HepG2 (cell line): ENCODE measurements around the gene S100A16. TPM values are rescaled to one million over a fixed set of nuclear protein-coding genes. Genes with fewer than 3 reads are reported as not detected.

Experiments used
- ATAC-seq: fragments of 200-7000 bp; cut with Tn5 transposase; 3 replicates; pipeline ENCODE4 v1.9.1; 2020; ENCODE audit warnings: mild to moderate bottlenecking, moderate library complexity
- BruUV-seq: library from RNA; stranded (reverse); fragments of 400-500 nt; replicated peaks from 2 replicates; lab custom pipeline; 2021; lab: Mats Ljungman, UMichigan
- CTCF ChIA-PET: fragments of 300-600 bp; formaldehyde crosslinking; extraction: SDS; loops from one replicate; lab custom pipeline; 2021; ENCODE audit warnings: low total read pairs, inconsistent platforms, low intra/inter-chr PET ratio; lab: Yijun Ruan, JAX
- POLR2A ChIA-PET: fragments of 350-600 bp; sonication (Branson Sonifier 250); formaldehyde crosslinking; loops from one replicate; lab custom pipeline; 2020; ENCODE audit warnings: antibody characterized with exemption, inconsistent platforms; lab: Yijun Ruan, JAX
- DNase-seq: peaks from one replicate; pipeline ENCODE4 v3.0.0-alpha.2; 2015; ENCODE audit warnings: low spot score
- FAIRE-seq: peaks from 3 replicates; lab custom pipeline; 2011; peaks lifted over from hg19 to GRCh38; lab: Jason Lieb, UNC
- H2AFZ ChIP-seq: one replicate; pipeline ENCODE4 v1.6.1; 2011; ENCODE audit warnings: low read length, inconsistent platforms
- H3K27ac ChIP-seq: fragments of 300-600 bp; 3 replicates; pipeline ENCODE4 v1.8.0; 2011; ENCODE audit warnings: mixed run types, mild to moderate bottlenecking, mixed read lengths, low read length, inconsistent platforms; ENCODE audit not compliant: insufficient read depth; ENCODE audit errors: extremely low read length
- H3K27me3 ChIP-seq, 2 experiments: fragments of 200-600 bp in 1 of 2; 2 replicates in 1 of 2; 3 replicates in 1 of 2; pipeline versions ENCODE4 v1.6.0 to v1.8.0; 2011; ENCODE audit warnings: low read length in 2 of 2, mild to moderate bottlenecking in 2 of 2, moderate library complexity in 2 of 2, inconsistent platforms in 1 of 2; ENCODE audit not compliant: insufficient read depth in 2 of 2, control insufficient read depth in 1 of 2
- H3K36me3 ChIP-seq, 2 experiments: fragments of 200-600 bp in 1 of 2; replicated peaks in 1 of 2; 2 replicates in 1 of 2; 3 replicates in 1 of 2; pipeline versions ENCODE4 v1.5.1 to v1.8.0; 2011; ENCODE audit warnings: low read length in 2 of 2, inconsistent platforms in 1 of 2; ENCODE audit not compliant: insufficient read depth in 2 of 2, control insufficient read depth in 1 of 2
- H3K4me1 ChIP-seq: 2 replicates; pipeline ENCODE4 v1.5.1; 2012; ENCODE audit warnings: low read length, inconsistent platforms; ENCODE audit not compliant: insufficient read depth
- H3K4me2 ChIP-seq: 2 replicates; pipeline ENCODE4 v1.6.0; 2011; ENCODE audit warnings: low read depth, low read length, inconsistent platforms
- H3K4me3 ChIP-seq, 3 experiments: fragments of 200-600 bp in 1 of 3; sonication (generic), shearing (Covaris generic) in 1 of 3; replicated peaks in 1 of 3; 2 replicates each; pipeline ENCODE4 v1.5.1; 2011 to 2016; ENCODE audit warnings: low read length in 3 of 3, inconsistent platforms in 2 of 3, low read depth in 2 of 3, mild to moderate bottlenecking in 2 of 3, control low read depth in 1 of 3, mixed read lengths in 1 of 3; ENCODE audit not compliant: insufficient read depth in 1 of 3
- H3K79me2 ChIP-seq: one replicate; pipeline ENCODE4 v1.6.1; 2011; ENCODE audit warnings: low read length, inconsistent platforms; ENCODE audit not compliant: insufficient read depth
- H3K9ac ChIP-seq: 2 replicates; pipeline ENCODE4 v1.6.0; 2011; ENCODE audit warnings: mild to moderate bottlenecking, low read depth, low read length, inconsistent platforms; ENCODE audit not compliant: insufficient read depth
- H3K9me3 ChIP-seq: 2 replicates; pipeline ENCODE4 v1.5.1; 2012; ENCODE audit warnings: mild to moderate bottlenecking, low read length
- H4K20me1 ChIP-seq: 2 replicates; pipeline ENCODE4 v1.6.0; 2011; ENCODE audit warnings: inconsistent platforms, mild to moderate bottlenecking, low read length, moderate library complexity; ENCODE audit not compliant: insufficient read depth
- JARID2 ChIP-seq: sonication (generic); formaldehyde crosslinking; IDR thresholded peaks from 2 replicates; pipeline ENCODE4 v1.8.1; 2023; ENCODE audit warnings: missing genetic modification reagents, inconsistent platforms; ENCODE audit not compliant: insufficient replicate concordance
- JUN ChIP-seq: sonication (generic); formaldehyde crosslinking; IDR thresholded peaks from 2 replicates; pipeline ENCODE4 v1.4.0; 2020; ENCODE audit warnings: mild to moderate bottlenecking, missing genetic modification reagents
- MIER3 ChIP-seq: IDR thresholded peaks from 2 replicates; pipeline ENCODE4 v1.6.1; 2016; ENCODE audit warnings: missing compliant biosample characterization, borderline replicate concordance
- PLRG1 ChIP-seq: fragments of 450-650 bp; conservative IDR thresholded peaks from 2 replicates; pipeline ENCODE4 v1.6.1; 2016
- POLR2AphosphoS5 ChIP-seq: IDR thresholded peaks from 2 replicates; pipeline ENCODE4 v1.6.1; 2012; ENCODE audit warnings: low read depth, low read length
- RBM22 ChIP-seq: fragments of 200-400 bp; formaldehyde crosslinking; optimal IDR thresholded peaks from 2 replicates; pipeline ENCODE3; 2017; ENCODE audit warnings: mild to moderate bottlenecking, low read length, moderate library complexity
- ZFP41 ChIP-seq: sonication (generic); formaldehyde crosslinking; IDR thresholded peaks from 2 replicates; pipeline ENCODE4 v1.4.0; 2020; ENCODE audit warnings: mild to moderate bottlenecking, missing genetic modification reagents, borderline replicate concordance
- ZNF232 ChIP-seq: sonication (generic); formaldehyde crosslinking; IDR thresholded peaks from 2 replicates; pipeline ENCODE4 v1.4.0; 2020; ENCODE audit warnings: missing genetic modification reagents, borderline replicate concordance
- ZNF501 ChIP-seq: sonication (generic); formaldehyde crosslinking; IDR thresholded peaks from 2 replicates; pipeline ENCODE4 v1.5.1; 2020; ENCODE audit warnings: mild to moderate bottlenecking, moderate library complexity, missing genetic modification reagents
- ZNF558 ChIP-seq: sonication (generic); formaldehyde crosslinking; IDR thresholded peaks from 2 replicates; pipeline ENCODE4 v1.9.0; 2022; ENCODE audit warnings: mild to moderate bottlenecking, missing genetic modification reagents, borderline replicate concordance
- ZNF7 ChIP-seq: IDR thresholded peaks from 2 replicates; pipeline ENCODE4 v1.6.1; 2016; ENCODE audit warnings: missing biosample characterization, missing genetic modification reagents
- ZNF780A ChIP-seq: sonication (generic); formaldehyde crosslinking; IDR thresholded peaks from 2 replicates; pipeline ENCODE4 v1.8.0; 2022; ENCODE audit warnings: mild to moderate bottlenecking, missing genetic modification reagents, moderate library complexity
- ZNF816 ChIP-seq: sonication (generic); formaldehyde crosslinking; IDR thresholded peaks from 2 replicates; pipeline ENCODE4 v1.8.0; 2022; ENCODE audit warnings: missing genetic modification reagents, mild to moderate bottlenecking, borderline replicate concordance
- ZNF883 ChIP-seq: sonication (generic); formaldehyde crosslinking; IDR thresholded peaks from 2 replicates; pipeline ENCODE4 v1.5.1; 2020; ENCODE audit warnings: mild to moderate bottlenecking, missing genetic modification reagents; ENCODE audit errors: not compliant biosample characterization
- WGBS: methylation state at CpG from one replicate; pipeline ENCODE4 v1.1.6; 2017; ENCODE audit warnings: low lambda C conversion rate; 5-methylcytosine and 5-hydroxymethylcytosine counted together
- in situ Hi-C: cut with HindIII; loops from 2 replicates; pipeline ENCODE4 v1.10.0; 2017; ENCODE audit warnings: low pct_unique_long_range_greater_than_20kb; ENCODE audit not compliant: extremely low pct_ligation_motif_present
- intact Hi-C: fragments of 100-400 bp; cut with micrococcal nuclease; formaldehyde crosslinking; loops from one replicate; pipeline ENCODE4 v1.10.0; 2022; ENCODE audit not compliant: unreplicated experiment
- polyA plus RNA-seq, 8 experiments: library from polyadenylated mRNA; depleted of rRNA in 3 of 8; stranded (reverse) in 7 of 8; unstranded in 1 of 8; fragments of >200 nt; fragmentation: Illumina TruSeq in 4 of 8; extraction: Trizol in 4 of 8; gene quantifications; 2 replicates each; pipeline versions ENCODE4 v1.2.1 to v1.2.3, GENCODE V29; 2011 to 2016; ENCODE audit warnings: low read depth in 4 of 8, missing spikeins in 1 of 8, mixed read lengths in 1 of 8; ENCODE audit not compliant: insufficient read depth in 1 of 8
- total RNA-seq, 5 experiments: library from RNA; depleted of rRNA; stranded (reverse); fragments of >200 nt; fragmentation: Illumina TruSeq; extraction: Trizol; gene quantifications; 2 replicates each; pipeline ENCODE4 v1.2.3, GENCODE V29; 2016; ENCODE audit warnings: low read depth in 1 of 5
- TF ChIP-seq, protein P1 (sequence below): sonication (generic); formaldehyde crosslinking; IDR thresholded peaks from 2 replicates; pipeline ENCODE4 v1.4.0; 2020; ENCODE audit warnings: mild to moderate bottlenecking, missing genetic modification reagents
- TF ChIP-seq, protein P2 (sequence below): IDR thresholded peaks from 2 replicates; pipeline ENCODE4 v1.6.1; 2016; ENCODE audit warnings: low read depth, missing genetic modification reagents, missing compliant biosample characterization

Gene S100A16
- total and polyA plus RNA-seq, 2 of the 13 experiments (the other 11 are each of a cell fraction or from before 2014, with no cell fraction given) = 46.0 to 195 TPM

DNA sequence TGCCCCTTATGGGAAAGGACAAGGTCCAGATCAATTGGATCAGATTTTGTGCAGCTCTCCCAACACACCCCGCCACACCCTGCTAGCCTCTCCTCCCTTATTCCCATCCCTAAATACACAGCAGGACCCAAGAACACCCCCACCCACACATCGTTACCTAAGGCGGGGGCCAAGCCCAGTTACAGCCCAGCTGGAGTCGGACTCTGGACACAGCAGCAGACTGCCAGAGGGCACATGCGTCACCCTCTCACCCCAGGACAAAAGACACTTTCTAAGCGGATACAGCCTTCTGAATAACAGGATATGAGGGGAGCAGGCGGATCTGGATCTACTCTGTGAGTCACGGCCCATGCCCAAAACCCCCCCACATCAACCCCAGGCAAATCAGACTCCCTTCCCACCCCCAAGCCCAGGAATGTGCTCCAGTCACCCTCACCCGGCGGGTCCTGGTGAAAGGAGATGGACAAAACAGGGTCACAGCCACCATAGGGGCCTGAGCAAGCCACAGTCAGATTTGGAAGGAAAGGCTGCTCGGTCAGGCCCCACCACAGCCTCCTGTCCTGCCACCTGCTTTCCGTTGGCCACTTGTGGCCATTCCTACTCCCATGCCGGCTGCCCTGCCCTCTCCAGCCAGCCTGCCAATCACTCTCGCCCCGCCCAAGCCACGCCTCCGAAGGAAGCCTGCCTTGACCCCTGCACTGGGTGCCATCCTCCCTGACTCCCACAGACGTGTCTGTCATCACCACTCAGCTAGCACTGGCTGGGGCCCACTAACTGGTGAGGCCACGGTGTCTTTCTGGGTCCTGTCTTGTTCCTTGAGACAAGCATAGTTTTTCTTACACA is 4.0 kb downstream of the S100A16 start:
- no peaks in the 10 kb centered on the region; a peak in 1 of 5 replicates for H3K36me3 ChIP-seq
- H3K9me3 ChIP-seq = no peaks in the 10 kb centered on the region
- DNase-seq (peak; percentile 96), ATAC-seq (peak; percentile 82), FAIRE-seq (peak; percentile 80)
- intact Hi-C loops = loop anchor here (2.0 kb wide), 1 partner anchor 18 kb away; the partner anchor contains the start of gene S100A13
- no peaks in the 10 kb centered on the region; a peak in 1 of 5 replicates for H3K27me3 ChIP-seq
- H3K4me2 ChIP-seq = peak overlapping the region; percentile 98
- peak overlapping the region; percentile 62 to 83 (median 64) for H3K4me3 ChIP-seq
- no peaks in the 10 kb centered on the region for H4K20me1 ChIP-seq
- H3K27ac ChIP-seq = peak overlapping the region; percentile 99
- peaks cover 61% of the 10 kb centered on the region for H3K4me1 ChIP-seq
- CTCF ChIA-PET = no interaction called here
- H3K79me2 ChIP-seq = peaks cover 13% of the 10 kb centered on the region
- POLR2A ChIA-PET = interaction anchor here (0.7 to 12.2 kb wide), 14 partner anchors 7 to 382 kb away, joined by 3 to 390 read pairs (median 6); partner anchors contain the start of genes CHTOP, RPS27, S100A1 and S100A13
- no peak overlapping the region for H2AFZ ChIP-seq
- H3K9ac ChIP-seq = peak overlapping the region; percentile 87
- in situ Hi-C loops = no loop called here
- WGBS = 0% methylated on average over 12 of the region's 19 CpGs
- TSS peak; percentile 91 for BruUV-seq
- peak; percentile 15 for TF ChIP-seq RBM22
- TF ChIP-seq PLRG1 = no peak
- TF ChIP-seq ZNF780A (CRISPR knock-in tag) = no peak
- TF ChIP-seq JUN (CRISPR knock-in tag) = peak; percentile 87
- TF ChIP-seq ZNF558 = no peak
- no peak for TF ChIP-seq ZFP41 (CRISPR knock-in tag)
- no peak for TF ChIP-seq ZNF7
- TF ChIP-seq, protein P1, sequence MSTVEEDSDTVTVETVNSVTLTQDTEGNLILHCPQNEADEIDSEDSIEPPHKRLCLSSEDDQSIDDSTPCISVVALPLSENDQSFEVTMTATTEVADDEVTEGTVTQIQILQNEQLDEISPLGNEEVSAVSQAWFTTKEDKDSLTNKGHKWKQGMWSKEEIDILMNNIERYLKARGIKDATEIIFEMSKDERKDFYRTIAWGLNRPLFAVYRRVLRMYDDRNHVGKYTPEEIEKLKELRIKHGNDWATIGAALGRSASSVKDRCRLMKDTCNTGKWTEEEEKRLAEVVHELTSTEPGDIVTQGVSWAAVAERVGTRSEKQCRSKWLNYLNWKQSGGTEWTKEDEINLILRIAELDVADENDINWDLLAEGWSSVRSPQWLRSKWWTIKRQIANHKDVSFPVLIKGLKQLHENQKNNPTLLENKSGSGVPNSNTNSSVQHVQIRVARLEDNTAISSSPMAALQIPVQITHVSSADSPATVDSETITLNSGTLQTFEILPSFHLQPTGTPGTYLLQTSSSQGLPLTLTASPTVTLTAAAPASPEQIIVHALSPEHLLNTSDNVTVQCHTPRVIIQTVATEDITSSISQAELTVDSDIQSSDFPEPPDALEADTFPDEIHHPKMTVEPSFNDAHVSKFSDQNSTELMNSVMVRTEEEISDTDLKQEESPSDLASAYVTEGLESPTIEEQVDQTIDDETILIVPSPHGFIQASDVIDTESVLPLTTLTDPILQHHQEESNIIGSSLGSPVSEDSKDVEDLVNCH (CRISPR knock-in tag) = 0 out of 2 replicates have a peak, but pooled peaks have one; percentile 53
- TF ChIP-seq ZNF501 (CRISPR knock-in tag) = peak; percentile 86; the same call in 1 of the 2 replicates
- TF ChIP-seq, protein P2, sequence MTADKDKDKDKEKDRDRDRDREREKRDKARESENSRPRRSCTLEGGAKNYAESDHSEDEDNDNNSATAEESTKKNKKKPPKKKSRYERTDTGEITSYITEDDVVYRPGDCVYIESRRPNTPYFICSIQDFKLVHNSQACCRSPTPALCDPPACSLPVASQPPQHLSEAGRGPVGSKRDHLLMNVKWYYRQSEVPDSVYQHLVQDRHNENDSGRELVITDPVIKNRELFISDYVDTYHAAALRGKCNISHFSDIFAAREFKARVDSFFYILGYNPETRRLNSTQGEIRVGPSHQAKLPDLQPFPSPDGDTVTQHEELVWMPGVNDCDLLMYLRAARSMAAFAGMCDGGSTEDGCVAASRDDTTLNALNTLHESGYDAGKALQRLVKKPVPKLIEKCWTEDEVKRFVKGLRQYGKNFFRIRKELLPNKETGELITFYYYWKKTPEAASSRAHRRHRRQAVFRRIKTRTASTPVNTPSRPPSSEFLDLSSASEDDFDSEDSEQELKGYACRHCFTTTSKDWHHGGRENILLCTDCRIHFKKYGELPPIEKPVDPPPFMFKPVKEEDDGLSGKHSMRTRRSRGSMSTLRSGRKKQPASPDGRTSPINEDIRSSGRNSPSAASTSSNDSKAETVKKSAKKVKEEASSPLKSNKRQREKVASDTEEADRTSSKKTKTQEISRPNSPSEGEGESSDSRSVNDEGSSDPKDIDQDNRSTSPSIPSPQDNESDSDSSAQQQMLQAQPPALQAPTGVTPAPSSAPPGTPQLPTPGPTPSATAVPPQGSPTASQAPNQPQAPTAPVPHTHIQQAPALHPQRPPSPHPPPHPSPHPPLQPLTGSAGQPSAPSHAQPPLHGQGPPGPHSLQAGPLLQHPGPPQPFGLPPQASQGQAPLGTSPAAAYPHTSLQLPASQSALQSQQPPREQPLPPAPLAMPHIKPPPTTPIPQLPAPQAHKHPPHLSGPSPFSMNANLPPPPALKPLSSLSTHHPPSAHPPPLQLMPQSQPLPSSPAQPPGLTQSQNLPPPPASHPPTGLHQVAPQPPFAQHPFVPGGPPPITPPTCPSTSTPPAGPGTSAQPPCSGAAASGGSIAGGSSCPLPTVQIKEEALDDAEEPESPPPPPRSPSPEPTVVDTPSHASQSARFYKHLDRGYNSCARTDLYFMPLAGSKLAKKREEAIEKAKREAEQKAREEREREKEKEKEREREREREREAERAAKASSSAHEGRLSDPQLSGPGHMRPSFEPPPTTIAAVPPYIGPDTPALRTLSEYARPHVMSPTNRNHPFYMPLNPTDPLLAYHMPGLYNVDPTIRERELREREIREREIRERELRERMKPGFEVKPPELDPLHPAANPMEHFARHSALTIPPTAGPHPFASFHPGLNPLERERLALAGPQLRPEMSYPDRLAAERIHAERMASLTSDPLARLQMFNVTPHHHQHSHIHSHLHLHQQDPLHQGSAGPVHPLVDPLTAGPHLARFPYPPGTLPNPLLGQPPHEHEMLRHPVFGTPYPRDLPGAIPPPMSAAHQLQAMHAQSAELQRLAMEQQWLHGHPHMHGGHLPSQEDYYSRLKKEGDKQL = no peak
- no peak for TF ChIP-seq JARID2 (CRISPR knock-in tag)
- TF ChIP-seq ZNF816 (CRISPR knock-in tag) = peak; percentile 69; the same call in 1 of the 2 replicates
- no peak for TF ChIP-seq ZNF232 (CRISPR knock-in tag)
- TF ChIP-seq POLR2AphosphoS5 = peak; percentile 87
- TF ChIP-seq MIER3 (CRISPR knock-in tag) = no peak
- TF ChIP-seq ZNF883 = peak; percentile 56
